Fibroblast of lung (primary cell): ENCODE data around the gene TMEM205. TPM values are rescaled to one million over a fixed set of nuclear protein-coding genes. Genes with fewer than 3 reads are reported as not detected.

ENCODE experiments used
- DNase-seq, 2 donors: peaks; one replicate each; pipeline versions ENCODE4 v3.0.0 to v3.0.0-alpha.2; 2010; ENCODE audit warnings: low read depth in 2 of 2
- H2AFZ ChIP-seq: 2 replicates; pipeline ENCODE4 v1.5.1; 2012; ENCODE audit warnings: low read length, control low read depth, inconsistent platforms
- H3K27ac ChIP-seq: 2 replicates; pipeline ENCODE4 v1.5.1; 2011; ENCODE audit warnings: low read length, control low read depth; ENCODE audit not compliant: insufficient read depth
- H3K27me3 ChIP-seq: 2 replicates; pipeline ENCODE4 v1.5.1; 2011; ENCODE audit warnings: mild to moderate bottlenecking, low read length; ENCODE audit not compliant: control insufficient read depth, insufficient read depth
- H3K36me3 ChIP-seq: 2 replicates; pipeline ENCODE4 v1.5.1; 2011; ENCODE audit warnings: low read length; ENCODE audit not compliant: control insufficient read depth, insufficient read depth
- H3K4me1 ChIP-seq: 2 replicates; pipeline ENCODE4 v1.5.1; 2011; ENCODE audit warnings: low read length; ENCODE audit not compliant: control insufficient read depth, insufficient read depth; ENCODE audit errors: extremely low read depth
- H3K4me2 ChIP-seq: 2 replicates; pipeline ENCODE4 v1.5.1; 2011; ENCODE audit warnings: low read length, control low read depth; ENCODE audit not compliant: insufficient read depth; ENCODE audit errors: extremely low read depth
- H3K4me3 ChIP-seq, 4 experiments: fragments of 200-600 bp in 1 of 4; sonication (generic) in 1 of 4; replicated peaks in 1 of 4; 2 replicates each; pipeline ENCODE4 v1.5.1; 2011 to 2016; ENCODE audit warnings: low read length in 4 of 4, low read depth in 3 of 4, mild to moderate bottlenecking in 3 of 4, control low read depth in 2 of 4, inconsistent platforms in 1 of 4, mixed read lengths in 1 of 4; ENCODE audit not compliant: insufficient read depth in 1 of 4; ENCODE audit errors: control extremely low read depth in 1 of 4
- H3K79me2 ChIP-seq: 2 replicates; pipeline ENCODE4 v1.5.1; 2012; ENCODE audit warnings: mild to moderate bottlenecking, low read length, inconsistent platforms; ENCODE audit not compliant: control insufficient read depth, insufficient read depth
- H3K9ac ChIP-seq: 2 replicates; pipeline ENCODE4 v1.5.1; 2011; ENCODE audit warnings: mild to moderate bottlenecking, low read length, control low read depth; ENCODE audit not compliant: insufficient read depth
- H3K9me3 ChIP-seq: 2 replicates; pipeline ENCODE4 v1.5.1; 2012; ENCODE audit warnings: low read depth, low read length; ENCODE audit not compliant: control insufficient read depth, insufficient read depth
- H4K20me1 ChIP-seq: 2 replicates; pipeline ENCODE4 v1.5.1; 2011; ENCODE audit warnings: low read length; ENCODE audit not compliant: control insufficient read depth, insufficient read depth; ENCODE audit errors: extremely low read depth
- CTCF ChIP-seq, 2 donors: IDR thresholded peaks in 1 of 2; conservative IDR thresholded peaks in 1 of 2; 1 replicate in 1 of 2; 2 replicates in 1 of 2; pipeline ENCODE4 v1.5.1; 2011 to 2012; ENCODE audit warnings: low read length in 2 of 2, control low read depth in 1 of 2, inconsistent platforms in 1 of 2, low read depth in 1 of 2, mild to moderate bottlenecking in 1 of 2
- EZH2 ChIP-seq: IDR thresholded peaks from 2 replicates; pipeline ENCODE4 v1.5.1; 2012; ENCODE audit warnings: low read length, control low read depth, mild to moderate bottlenecking; ENCODE audit errors: missing control alignments
- polyA plus RNA-seq, 2 donors: library from polyadenylated mRNA; depleted of rRNA in 1 of 2; stranded (reverse) in 1 of 2; unstranded in 1 of 2; fragments of >200 nt; gene quantifications; 2 replicates each; pipeline ENCODE4 v1.2.1, GENCODE V29; 2011 to 2012; ENCODE audit warnings: missing spikeins in 1 of 2
- total RNA-seq: library from RNA; depleted of rRNA; stranded (reverse); fragments of >200 nt; gene quantifications from 2 replicates; pipeline ENCODE4 v1.2.1, GENCODE V29; 2014

Gene TMEM205
- total and polyA plus RNA-seq, 2 donors (not counting 1 experiment from before 2014, with no cell fraction given) = 54.7 to 68.4 TPM

DNA sequence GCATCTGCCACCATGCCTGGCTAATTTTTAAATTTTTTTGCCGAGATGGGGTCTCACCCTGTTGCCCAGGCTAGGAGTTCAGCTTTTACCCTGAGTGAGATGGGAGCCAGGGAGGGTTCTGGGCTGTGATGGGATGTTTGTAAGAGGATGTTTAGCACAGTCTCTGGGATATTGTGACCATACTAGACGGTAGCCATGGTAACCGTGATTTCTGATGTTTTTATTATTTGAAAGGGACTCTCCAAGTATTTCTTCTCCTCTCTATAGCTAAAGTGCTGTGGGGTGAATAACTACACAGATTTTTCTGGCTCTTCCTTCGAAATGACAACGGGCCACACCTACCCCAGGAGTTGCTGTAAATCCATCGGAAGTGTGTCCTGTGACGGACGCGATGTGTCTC, 39.7 kb downstream of the TMEM205 start:
- H3K4me1 ChIP-seq = no peaks in the 10 kb centered on the region
- H3K9ac ChIP-seq = no peak overlapping the region
- no peak for DNase-seq

DNA sequence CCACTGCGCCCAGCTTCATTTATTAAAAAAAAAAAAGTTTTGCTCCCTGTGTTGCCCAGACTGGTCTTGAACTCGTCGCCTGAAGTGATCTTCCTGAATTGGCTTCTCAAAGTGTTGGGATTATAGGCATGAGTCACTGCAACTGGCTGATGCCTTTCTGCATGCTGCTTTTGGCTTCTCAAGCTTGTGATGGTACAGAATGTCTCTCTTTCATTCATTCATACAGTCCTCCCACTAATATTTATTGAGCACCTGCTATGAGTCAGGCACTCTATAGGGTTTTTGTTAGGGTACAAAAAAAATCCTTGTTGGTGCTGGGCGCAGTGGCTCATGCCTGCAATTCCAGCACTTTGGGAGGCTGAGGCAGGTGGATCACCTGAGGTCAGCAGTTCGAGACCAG, 41.1 kb downstream of the TMEM205 start:
- Histone ChIP-seq H2AFZ (no peak overlapping the region), H3K4me2 (no peak overlapping the region), H3K4me1 (no peaks in the 10 kb centered on the region), H3K36me3 (no peaks in the 10 kb centered on the region), H3K9ac (no peak overlapping the region), H3K79me2 (no peaks in the 10 kb centered on the region), H4K20me1 (no peaks in the 10 kb centered on the region), H3K4me3 (no peak overlapping the region), H3K9me3 (no peaks in the 10 kb centered on the region), H3K27ac (no peak overlapping the region), H3K27me3 (peaks cover 5% of the 10 kb centered on the region)
- DNase-seq = no peak
- TF ChIP-seq CTCF (conservative IDR thresholded peaks at IDR 0.05 in 1 of 2, IDR thresholded peaks at IDR 0.05 in 1 of 2; ENCODE audit: low read depth in 1 of 2, low read length in 2 of 2) (no peak), EZH2 (no peak)

More for the DNA sequence above, 39.7 kb downstream of the TMEM205 start:
- no peak overlapping the region for H3K4me2 ChIP-seq
- H3K27me3 ChIP-seq = peaks cover 3% of the 10 kb centered on the region
- no peak overlapping the region for H3K4me3 ChIP-seq
- H2AFZ ChIP-seq = no peak overlapping the region
- no peaks in the 10 kb centered on the region for H3K79me2 ChIP-seq
- TF ChIP-seq CTCF (conservative IDR thresholded peaks at IDR 0.05 in 1 of 2, IDR thresholded peaks at IDR 0.05 in 1 of 2; ENCODE audit: low read depth in 1 of 2, low read length in 2 of 2) = no peak
- TF ChIP-seq EZH2 = no peak
- no peak overlapping the region for H3K27ac ChIP-seq
- no peaks in the 10 kb centered on the region for H3K36me3 ChIP-seq
- no peaks in the 10 kb centered on the region for H3K9me3 ChIP-seq
- H4K20me1 ChIP-seq = no peaks in the 10 kb centered on the region

DNA sequence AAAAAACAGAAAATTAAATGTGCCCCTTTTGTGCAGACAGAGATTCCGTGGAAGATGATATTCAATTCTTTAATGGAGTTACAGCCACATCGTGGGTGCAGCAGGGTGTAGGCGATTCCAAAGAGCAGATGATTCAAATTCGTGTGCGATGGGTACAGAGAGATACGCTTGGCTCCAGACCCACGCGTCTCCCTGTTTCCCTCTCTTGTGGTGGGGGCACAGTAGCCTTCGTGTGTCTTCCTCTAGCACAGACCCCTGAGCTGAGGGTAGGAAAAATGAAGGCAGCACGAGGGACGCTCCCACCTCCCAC, 45.3 kb downstream of the TMEM205 start:
- no peak for TF ChIP-seq EZH2
- no peak for TF ChIP-seq CTCF (conservative IDR thresholded peaks at IDR 0.05 in 1 of 2, IDR thresholded peaks at IDR 0.05 in 1 of 2; ENCODE audit: low read depth in 1 of 2, low read length in 2 of 2)
- Histone ChIP-seq H3K36me3 (no peaks in the 10 kb centered on the region), H3K4me2 (no peak overlapping the region), H3K27ac (no peak overlapping the region), H3K4me1 (no peaks in the 10 kb centered on the region), H3K27me3 (peaks cover 2% of the 10 kb centered on the region), H4K20me1 (no peaks in the 10 kb centered on the region), H3K79me2 (no peaks in the 10 kb centered on the region), H3K4me3 (no peak overlapping the region), H3K9me3 (no peaks in the 10 kb centered on the region), H3K9ac (no peak overlapping the region), H2AFZ (no peak overlapping the region)
- no peak for DNase-seq
